Thyroid gland (tissue), 4 donors: ENCODE results near the gene GALNT18. TPM values are rescaled to one million over a fixed set of nuclear protein-coding genes. Genes with fewer than 3 reads are reported as not detected.

Experiments
- DNase-seq, 2 donors: peaks; one replicate each; pipeline ENCODE4 v3.0.0-alpha.2; 2019
- H3K27ac ChIP-seq, 3 donors: fragments of 200-600 bp; sonication (generic); 1 replicate in 2 of 3; 2 replicates in 1 of 3; pipeline ENCODE4 v1.5.1; 2016 to 2019; ENCODE audit warnings: mild to moderate bottlenecking in 1 of 3, moderate library complexity in 1 of 3
- H3K27me3 ChIP-seq: fragments of 200-600 bp; sonication (generic); one replicate; pipeline ENCODE4 v1.5.1; 2019
- H3K36me3 ChIP-seq, 2 donors: fragments of 200-600 bp; sonication (generic); one replicate each; pipeline ENCODE4 v1.5.1; 2016 to 2019
- H3K4me1 ChIP-seq, 2 donors: fragments of 200-600 bp; sonication (generic); one replicate each; pipeline ENCODE4 v1.5.1; 2017 to 2019
- H3K4me3 ChIP-seq, 3 donors: fragments of 200-600 bp; sonication (generic); replicated peaks in 1 of 3; 1 replicate in 2 of 3; 2 replicates in 1 of 3; pipeline ENCODE4 v1.5.1; 2016; ENCODE audit warnings: mild to moderate bottlenecking in 1 of 3
- H3K9me3 ChIP-seq: fragments of 200-600 bp; sonication (generic); one replicate; pipeline ENCODE4 v1.5.1; 2017
- CTCF ChIP-seq, 6 experiments: fragments of 200-600 bp in 3 of 6; fragments of 450-650 bp in 3 of 6; sonication (generic) in 3 of 6; IDR thresholded peaks; one replicate each; pipeline ENCODE4 v1.5.1; 2016 to 2019; ENCODE audit warnings: antibody characterized with exemption in 6 of 6, mild to moderate bottlenecking in 2 of 6, inconsistent platforms in 1 of 6, moderate library complexity in 1 of 6
- POLR2A ChIP-seq, 2 donors: fragments of 450-650 bp; IDR thresholded peaks; one replicate each; pipeline ENCODE4 v1.6.1; 2017; ENCODE audit warnings: antibody characterized with exemption in 2 of 2, mild to moderate bottlenecking in 2 of 2, moderate library complexity in 1 of 2
- WGBS, 2 donors: methylation state at CpG; one replicate each; pipeline ENCODE4 v1.1.5; 2017; 5-methylcytosine and 5-hydroxymethylcytosine counted together
- intact Hi-C: fragments of 100-400 bp; cut with DNase I; formaldehyde crosslinking; loops from one replicate; pipeline ENCODE4 v1.15.1; 2023
- total RNA-seq, 4 donors: library from RNA; depleted of rRNA; stranded (reverse); fragments of >200 nt; gene quantifications; one replicate each; pipeline ENCODE4 v1.2.3, GENCODE V29; 2016

Gene GALNT18
- total RNA-seq, 4 donors from 2014 or later: 60.7 to 93.8 (median 87.5) TPM

GRCh38 chr11:11428714-11429113 lies 193.1 kb downstream of the GALNT18 start:
- intact Hi-C loops: no loop called here
- 79 to 85% methylated on average over 4 of the region's 4 CpGs for WGBS, 2 donors
- no peak overlapping the region for H3K27ac ChIP-seq

GRCh38 chr11:11427542-11427941 lies 194.3 kb downstream of the GALNT18 start:
- Histone ChIP-seq H3K4me3 (no peak overlapping the region), H3K36me3 (peaks cover 0 to 9% of the 10 kb centered on the region in 2 donors), H3K27ac (no peak overlapping the region), H3K27me3 (no peaks in the 10 kb centered on the region), H3K4me1 (peaks cover 10 to 53% of the 10 kb centered on the region in 2 donors), H3K9me3 (no peaks in the 10 kb centered on the region)
- WGBS, 2 donors: 60 to 66% methylated on average over 5 of the region's 5 CpGs
- no peak for DNase-seq
- no peak for TF ChIP-seq POLR2A (IDR thresholded peaks at IDR 0.05)
- TF ChIP-seq CTCF (IDR thresholded peaks at IDR 0.05): no peak
- intact Hi-C loops: no loop called here

More at GRCh38 chr11:11428714-11429113, 193.1 kb downstream of the GALNT18 start:
- no peak overlapping the region for H3K4me3 ChIP-seq
- H3K27me3 ChIP-seq: no peaks in the 10 kb centered on the region
- no peak for DNase-seq
- no peaks in the 10 kb centered on the region for H3K9me3 ChIP-seq
- H3K4me1 ChIP-seq: peaks cover 6 to 43% of the 10 kb centered on the region in 2 donors
- no peak for TF ChIP-seq CTCF (IDR thresholded peaks at IDR 0.05)
- TF ChIP-seq POLR2A (IDR thresholded peaks at IDR 0.05): no peak
- peaks cover 0 to 9% of the 10 kb centered on the region in 2 donors for H3K36me3 ChIP-seq

- no peak for TF ChIP-seq CTCF (IDR thresholded peaks at IDR 0.05)
- Histone ChIP-seq H3K27ac (no peak overlapping the region), H3K4me1 (peaks cover 12 to 57% of the 10 kb centered on the region in 2 donors), H3K4me3 (no peak overlapping the region), H3K27me3 (no peaks in the 10 kb centered on the region), H3K36me3 (peaks cover 0 to 5% of the 10 kb centered on the region in 2 donors), H3K9me3 (no peaks in the 10 kb centered on the region)
- intact Hi-C loops: no loop called here
- 70 to 76% methylated on average over 9 of the region's 9 CpGs for WGBS, 2 donors
- DNase-seq: no peak
Measured at GRCh38 chr11:11427140-11427539, 194.7 kb downstream of the GALNT18 start.

- no peaks in the 10 kb centered on the region for H3K36me3 ChIP-seq
- no peak overlapping the region for H3K4me3 ChIP-seq
- TF ChIP-seq POLR2A (IDR thresholded peaks at IDR 0.05) (no peak), CTCF (IDR thresholded peaks at IDR 0.05) (no peak)
- no peaks in the 10 kb centered on the region for H3K9me3 ChIP-seq
- intact Hi-C loops: no loop called here
- 86 to 88% methylated on average over 4 of the region's 4 CpGs for WGBS, 2 donors
- DNase-seq: no peak
- no peak overlapping the region for H3K27ac ChIP-seq
- no peaks in the 10 kb centered on the region for H3K27me3 ChIP-seq
- peaks cover 14 to 63% of the 10 kb centered on the region in 2 donors for H3K4me1 ChIP-seq
Measured at GRCh38 chr11:11426226-11426952, 195.4 kb downstream of the GALNT18 start.

GRCh38 chr11:11425806-11426205 lies 196.0 kb downstream of the GALNT18 start:
- no peak for DNase-seq
- H3K4me1 ChIP-seq: peaks cover 17 to 69% of the 10 kb centered on the region in 2 donors
- H3K27me3 ChIP-seq: no peaks in the 10 kb centered on the region
- no peak overlapping the region for H3K4me3 ChIP-seq
- intact Hi-C loops: no loop called here
- WGBS, 2 donors: 88 to 92% methylated on average over 5 of the region's 5 CpGs
- no peak for TF ChIP-seq POLR2A (IDR thresholded peaks at IDR 0.05)
- no peak for TF ChIP-seq CTCF (IDR thresholded peaks at IDR 0.05)
- H3K9me3 ChIP-seq: no peaks in the 10 kb centered on the region
- no peak overlapping the region for H3K27ac ChIP-seq
- H3K36me3 ChIP-seq: no peaks in the 10 kb centered on the region
